Activated naive CD8-positive, alpha-beta T cell treated with anti-CD3 and anti-CD28 coated beads for 36 hours (primary cell): Measurements from ENCODE around the gene CNOT11. TPM values are rescaled to one million over a fixed set of nuclear protein-coding genes. Genes with fewer than 3 reads are reported as not detected.
A peak's percentile ranks its signal among the peaks of the same experiment; 100 is the strongest.

Source experiments
- DNase-seq: peaks from one replicate; pipeline ENCODE4 v3.0.0; 2021
- H3K27ac Mint-ChIP-seq: one replicate; pipeline ENCODE4 v1.8.0; 2022; ENCODE audit warnings: mild to moderate bottlenecking, moderate library complexity, mixed read lengths
- H3K27me3 Mint-ChIP-seq: one replicate; pipeline ENCODE4 v1.8.0; 2022; ENCODE audit warnings: mild to moderate bottlenecking, mixed read lengths
- H3K36me3 Mint-ChIP-seq: one replicate; pipeline ENCODE4 v1.8.0; 2021; ENCODE audit warnings: mild to moderate bottlenecking, mixed read lengths
- H3K4me1 Mint-ChIP-seq: one replicate; pipeline ENCODE4 v1.8.0; 2021; ENCODE audit warnings: mixed read lengths
- H3K4me3 Mint-ChIP-seq: one replicate; pipeline ENCODE4 v1.8.0; 2022; ENCODE audit warnings: mild to moderate bottlenecking, moderate library complexity, mixed read lengths
- H3K9me3 Mint-ChIP-seq: one replicate; pipeline ENCODE4 v1.8.0; 2022; ENCODE audit warnings: mixed read lengths
- total RNA-seq, 2 experiments: library from RNA; stranded (reverse); gene quantifications; one replicate each; pipeline ENCODE4 v1.2.3, GENCODE V29; 2021

The CNOT11 gene
- total RNA-seq, 2 experiments from 2014 or later, result 60.7 to 64.7 TPM

DNA sequence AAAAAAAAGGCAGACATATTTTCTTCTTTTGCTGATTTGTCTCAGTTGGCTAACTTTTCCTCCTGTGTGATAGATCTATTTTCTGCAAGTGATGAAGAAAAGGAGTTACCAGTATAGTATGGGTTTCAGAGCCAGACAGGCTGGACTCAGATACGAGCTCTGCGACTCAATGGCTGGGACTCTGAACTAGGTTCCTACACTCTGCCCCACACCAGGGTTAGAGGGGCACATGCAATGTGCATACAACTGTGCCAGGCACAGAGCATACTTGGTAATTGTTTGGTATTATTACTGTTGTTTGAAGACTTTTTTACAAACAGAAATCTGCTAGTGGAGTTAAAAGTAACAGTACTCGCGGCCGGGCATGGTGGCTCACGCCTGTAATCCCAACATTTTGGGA is 34.0 kb downstream of the CNOT11 start:
- Mint-ChIP-seq H3K36me3 (peaks cover 20% of the 10 kb centered on the region), H3K4me3 (no peak overlapping the region), H3K27me3 (no peaks in the 10 kb centered on the region), H3K27ac (no peak overlapping the region), H3K4me1 (peaks cover 8% of the 10 kb centered on the region), H3K9me3 (no peaks in the 10 kb centered on the region)
- DNase-seq, result no peak

DNA sequence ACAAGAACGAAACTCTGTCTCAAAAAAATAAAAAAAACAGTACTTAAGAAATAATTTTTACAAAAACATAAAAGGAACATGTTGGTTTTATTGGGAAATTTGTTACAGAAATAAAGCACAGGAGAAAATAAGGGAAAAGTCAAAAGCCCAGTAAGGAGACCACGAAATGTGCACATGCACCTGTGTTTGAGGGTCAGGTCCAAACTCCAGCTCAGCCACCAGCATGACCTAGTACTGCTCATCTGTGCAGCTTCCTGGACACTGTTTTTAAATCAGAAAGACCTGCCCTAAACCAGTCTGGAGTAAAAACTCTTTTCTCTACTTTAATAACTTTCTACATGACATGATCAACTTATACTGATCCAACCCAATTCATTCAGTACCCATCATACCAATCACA is 34.6 kb downstream of the CNOT11 start:
- no peak overlapping the region for H3K4me3 Mint-ChIP-seq
- H3K9me3 Mint-ChIP-seq, result no peaks in the 10 kb centered on the region
- peaks cover 16% of the 10 kb centered on the region for H3K36me3 Mint-ChIP-seq
- DNase-seq, result no peak
- H3K4me1 Mint-ChIP-seq, result peaks cover 6% of the 10 kb centered on the region
- H3K27me3 Mint-ChIP-seq, result no peaks in the 10 kb centered on the region
- no peak overlapping the region for H3K27ac Mint-ChIP-seq

DNA sequence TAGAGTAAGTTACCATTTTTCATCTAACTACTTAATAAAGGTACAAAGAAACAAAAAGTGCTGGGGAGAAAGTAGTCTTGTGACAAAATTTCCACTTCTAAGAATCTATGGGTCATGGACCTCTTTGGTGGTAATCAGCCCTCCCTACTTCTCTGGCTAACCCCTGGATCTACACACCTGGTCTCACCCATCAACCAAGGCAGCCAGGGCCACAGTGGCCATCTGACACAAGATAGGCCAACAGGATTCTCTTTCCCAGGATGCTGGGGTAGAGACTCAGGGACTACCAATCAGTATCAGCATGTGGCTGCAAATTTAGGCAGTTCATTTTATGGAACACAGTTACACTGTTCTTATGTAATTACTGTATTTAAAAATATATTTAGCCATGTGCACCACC is 38.0 kb downstream of the CNOT11 start:
- DNase-seq, result no peak

DNA sequence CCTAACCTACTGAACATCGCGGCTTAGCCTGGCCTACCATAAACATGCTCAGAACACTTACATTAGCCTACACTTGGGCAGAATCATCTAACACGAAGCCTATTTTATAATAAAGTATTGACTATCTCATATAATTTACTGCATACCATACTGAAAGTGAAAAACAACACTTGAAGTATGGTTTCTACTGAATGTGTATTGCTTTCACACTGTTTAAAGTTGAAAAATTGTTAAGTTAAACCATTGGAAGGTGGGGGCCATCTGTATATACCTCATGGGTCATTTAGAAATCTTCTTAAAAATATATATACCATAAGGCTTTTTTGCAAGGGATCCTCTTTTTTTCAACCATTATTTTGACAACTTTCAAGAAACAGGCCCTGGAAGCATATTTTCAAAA is 39.3 kb downstream of the CNOT11 start:
- Mint-ChIP-seq H3K9me3 (no peaks in the 10 kb centered on the region), H3K27ac (no peak overlapping the region), H3K27me3 (no peaks in the 10 kb centered on the region), H3K4me1 (peaks cover 16% of the 10 kb centered on the region), H3K4me3 (no peak overlapping the region), H3K36me3 (peaks cover 17% of the 10 kb centered on the region)
- DNase-seq, result no peak

More for the DNA sequence above, 38.0 kb downstream of the CNOT11 start:
- Mint-ChIP-seq H3K4me3 (no peak overlapping the region), H3K36me3 (peaks cover 12% of the 10 kb centered on the region), H3K27me3 (no peaks in the 10 kb centered on the region), H3K4me1 (peaks cover 6% of the 10 kb centered on the region), H3K9me3 (no peaks in the 10 kb centered on the region), H3K27ac (no peak overlapping the region)

DNA sequence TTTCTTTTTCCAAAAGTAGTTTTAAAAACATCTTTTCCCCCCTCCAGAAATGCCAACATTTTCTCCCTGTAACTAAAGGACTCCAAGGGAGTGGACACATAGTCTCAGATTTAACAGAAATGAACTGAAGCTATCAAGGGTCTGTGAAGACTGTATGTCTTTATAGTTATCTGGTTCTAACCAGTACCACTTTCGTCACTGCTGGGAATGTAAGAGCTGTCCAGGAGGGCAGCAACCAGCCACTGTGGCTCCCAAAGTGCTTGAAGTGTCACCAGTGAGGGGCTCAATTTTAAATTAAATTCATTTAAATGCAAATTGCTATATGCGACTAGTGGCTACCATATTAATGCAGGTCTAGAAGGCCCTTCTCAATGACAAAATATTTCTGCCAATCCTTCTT is 40.9 kb downstream of the CNOT11 start:
- Mint-ChIP-seq H3K36me3 (peaks cover 22% of the 10 kb centered on the region), H3K27ac (no peak overlapping the region), H3K4me3 (no peak overlapping the region), H3K27me3 (no peaks in the 10 kb centered on the region), H3K4me1 (peaks cover 27% of the 10 kb centered on the region), H3K9me3 (no peaks in the 10 kb centered on the region)
- no peak for DNase-seq

DNA sequence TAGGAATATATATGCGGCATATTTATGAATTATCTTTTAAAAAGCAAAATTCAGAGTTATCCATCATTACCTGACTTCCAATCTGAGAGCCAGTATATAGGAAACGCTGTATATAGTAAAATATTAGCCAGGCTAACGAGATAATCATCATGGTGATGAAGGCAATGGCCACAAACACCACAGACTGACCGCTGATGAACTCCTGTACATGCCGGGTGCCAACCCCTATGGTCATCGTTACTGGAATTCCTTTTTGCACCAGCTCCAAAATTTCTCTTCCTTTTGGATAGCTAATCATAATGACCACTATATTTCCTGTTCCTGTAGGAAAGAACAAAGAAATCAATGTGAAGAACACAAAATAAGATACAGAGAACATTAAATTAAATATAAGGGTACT is 42.2 kb downstream of the CNOT11 start:
- no peaks in the 10 kb centered on the region for H3K27me3 Mint-ChIP-seq
- no peaks in the 10 kb centered on the region for H3K9me3 Mint-ChIP-seq
- H3K27ac Mint-ChIP-seq, result no peak overlapping the region
- H3K4me1 Mint-ChIP-seq, result peaks cover 38% of the 10 kb centered on the region
- no peak overlapping the region for H3K4me3 Mint-ChIP-seq
- DNase-seq, result no peak
- peaks cover 25% of the 10 kb centered on the region for H3K36me3 Mint-ChIP-seq

DNA sequence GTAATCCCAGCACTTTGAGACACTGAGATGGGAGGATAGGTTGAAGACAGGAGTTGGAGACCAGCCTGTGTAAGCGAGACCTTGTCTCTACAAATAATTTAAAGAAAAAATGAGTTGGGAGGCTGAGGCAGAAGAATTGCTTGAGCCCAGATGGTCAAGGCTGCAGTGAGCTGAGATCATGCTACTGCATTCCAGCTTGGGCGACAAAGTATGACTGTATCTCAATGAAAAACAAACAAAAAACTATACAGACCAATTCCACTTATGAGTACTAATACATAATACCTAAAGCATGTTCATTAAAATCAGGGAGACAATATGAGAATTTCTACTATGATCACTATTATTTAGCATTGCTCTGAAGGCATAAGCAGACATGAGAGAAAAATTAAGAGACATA is 43.2 kb downstream of the CNOT11 start:
- Mint-ChIP-seq H3K36me3 (peaks cover 25% of the 10 kb centered on the region), H3K27ac (no peak overlapping the region), H3K9me3 (no peaks in the 10 kb centered on the region), H3K27me3 (no peaks in the 10 kb centered on the region), H3K4me1 (peaks cover 44% of the 10 kb centered on the region), H3K4me3 (no peak overlapping the region)
- DNase-seq, result no peak

DNA sequence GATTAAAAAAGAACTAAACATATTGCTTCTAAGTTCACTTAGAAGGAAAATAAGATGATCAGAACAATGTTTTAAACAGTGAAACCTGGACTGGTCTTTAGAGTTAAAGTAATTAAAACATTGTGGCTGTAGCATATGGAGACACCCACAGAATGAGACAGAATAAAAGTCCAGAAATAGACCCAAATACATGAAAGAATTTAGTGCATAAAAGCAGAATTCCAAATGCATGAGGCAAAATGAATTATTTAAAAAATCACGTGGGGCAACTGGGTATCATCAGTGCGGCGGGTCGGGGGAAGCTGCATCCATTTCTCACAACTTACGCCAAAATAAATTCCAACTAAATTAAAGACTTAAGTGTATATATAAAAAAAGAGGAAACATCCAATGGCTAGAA is 43.7 kb downstream of the CNOT11 start:
- peaks cover 28% of the 10 kb centered on the region for H3K36me3 Mint-ChIP-seq
- H3K9me3 Mint-ChIP-seq, result no peaks in the 10 kb centered on the region
- no peaks in the 10 kb centered on the region for H3K27me3 Mint-ChIP-seq
- no peak overlapping the region for H3K4me3 Mint-ChIP-seq
- peaks cover 47% of the 10 kb centered on the region for H3K4me1 Mint-ChIP-seq
- H3K27ac Mint-ChIP-seq, result no peak overlapping the region
- DNase-seq, result no peak

DNA sequence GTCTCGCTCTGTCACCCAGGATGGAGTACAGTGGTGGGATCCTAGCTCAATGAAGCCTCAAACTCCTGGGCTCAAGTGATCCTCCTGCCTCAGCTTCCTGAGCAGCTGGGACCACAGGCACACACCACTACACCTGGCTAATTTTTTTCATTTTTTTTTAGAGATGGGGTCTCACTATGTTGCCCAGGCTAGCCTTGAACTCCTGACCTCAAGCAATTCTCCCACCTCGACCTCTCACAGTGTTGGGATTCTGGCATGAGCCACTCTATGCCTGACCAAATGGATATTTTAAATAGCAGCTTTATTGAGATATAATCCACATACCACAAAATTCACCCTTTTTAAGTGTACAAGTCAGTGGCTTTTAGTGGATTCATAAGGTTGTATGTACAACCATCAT is 44.7 kb downstream of the CNOT11 start:
- peaks cover 55% of the 10 kb centered on the region for H3K4me1 Mint-ChIP-seq
- H3K27me3 Mint-ChIP-seq, result no peaks in the 10 kb centered on the region
- no peak for DNase-seq
- no peak overlapping the region for H3K27ac Mint-ChIP-seq
- no peak overlapping the region for H3K4me3 Mint-ChIP-seq
- peaks cover 30% of the 10 kb centered on the region for H3K36me3 Mint-ChIP-seq
- no peaks in the 10 kb centered on the region for H3K9me3 Mint-ChIP-seq

DNA sequence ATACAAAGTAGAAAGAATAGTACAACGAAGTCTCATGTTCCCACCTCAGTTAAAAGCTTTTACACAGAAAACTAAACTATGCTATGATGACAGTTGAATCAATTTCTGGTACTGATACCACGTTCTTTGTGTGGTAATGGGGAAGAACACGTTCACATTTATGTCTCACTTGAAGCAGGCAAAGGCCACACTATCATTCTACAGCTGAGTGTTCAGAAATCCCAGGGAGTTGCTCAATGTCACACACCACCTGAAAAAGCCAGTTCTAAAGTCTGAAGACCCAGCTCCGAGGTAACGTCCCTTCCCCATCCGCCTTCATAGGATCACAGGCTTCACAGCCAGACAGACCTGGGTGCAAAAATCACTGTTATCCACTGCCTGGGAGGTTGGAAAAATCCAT is 46.9 kb downstream of the CNOT11 start:
- Mint-ChIP-seq H3K27me3 (no peaks in the 10 kb centered on the region), H3K4me1 (peaks cover 66% of the 10 kb centered on the region), H3K36me3 (peaks cover 40% of the 10 kb centered on the region), H3K9me3 (no peaks in the 10 kb centered on the region), H3K27ac (no peak overlapping the region), H3K4me3 (no peak overlapping the region)
- DNase-seq, result no peak

DNA sequence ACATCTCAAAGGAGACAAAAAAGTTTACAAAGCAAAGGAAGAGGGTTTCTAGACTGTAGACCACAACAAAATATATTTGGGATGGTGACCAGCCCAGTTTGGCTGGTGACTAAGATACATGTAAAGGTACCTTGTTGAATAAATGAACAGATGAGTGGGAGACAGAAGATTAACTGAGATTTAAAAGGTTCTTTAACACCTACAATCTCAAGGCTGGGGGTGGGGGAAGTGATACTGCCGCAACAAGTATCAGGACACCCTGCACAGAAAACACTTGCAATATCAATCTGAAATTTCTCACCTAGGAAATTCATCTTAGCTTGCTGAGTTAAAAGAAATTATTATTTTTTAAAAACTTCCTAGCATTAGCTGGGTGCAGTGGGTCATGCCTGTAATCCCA is 47.5 kb downstream of the CNOT11 start:
- Mint-ChIP-seq H3K4me1 (peaks cover 70% of the 10 kb centered on the region), H3K4me3 (peak overlapping the region; percentile 1), H3K27me3 (no peaks in the 10 kb centered on the region), H3K27ac (no peak overlapping the region), H3K36me3 (peaks cover 44% of the 10 kb centered on the region), H3K9me3 (no peaks in the 10 kb centered on the region)
- no peak for DNase-seq

DNA sequence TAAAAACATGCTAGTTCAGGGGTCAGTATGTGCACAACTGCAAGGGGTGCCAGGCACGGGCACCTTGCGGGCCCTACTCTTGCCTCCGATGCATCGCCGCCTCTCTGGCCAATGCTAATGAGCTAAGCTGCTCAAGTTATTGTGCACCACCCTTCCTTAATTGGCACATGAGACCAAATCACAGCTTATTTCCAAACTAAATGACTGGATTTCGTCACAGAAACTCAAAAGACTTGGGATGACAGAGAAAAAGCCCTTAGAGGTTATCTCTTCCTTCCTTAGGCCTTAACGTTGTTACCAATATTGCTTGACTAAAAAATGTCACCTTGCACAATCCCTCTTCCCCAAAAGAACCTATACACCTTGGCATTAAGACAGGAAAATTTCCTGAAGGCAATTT is 48.1 kb downstream of the CNOT11 start:
- H3K4me3 Mint-ChIP-seq, result no peak overlapping the region
- no peaks in the 10 kb centered on the region for H3K27me3 Mint-ChIP-seq
- H3K9me3 Mint-ChIP-seq, result no peaks in the 10 kb centered on the region
- H3K36me3 Mint-ChIP-seq, result peaks cover 49% of the 10 kb centered on the region
- no peak for DNase-seq
- H3K4me1 Mint-ChIP-seq, result peaks cover 76% of the 10 kb centered on the region
- H3K27ac Mint-ChIP-seq, result no peak overlapping the region

DNA sequence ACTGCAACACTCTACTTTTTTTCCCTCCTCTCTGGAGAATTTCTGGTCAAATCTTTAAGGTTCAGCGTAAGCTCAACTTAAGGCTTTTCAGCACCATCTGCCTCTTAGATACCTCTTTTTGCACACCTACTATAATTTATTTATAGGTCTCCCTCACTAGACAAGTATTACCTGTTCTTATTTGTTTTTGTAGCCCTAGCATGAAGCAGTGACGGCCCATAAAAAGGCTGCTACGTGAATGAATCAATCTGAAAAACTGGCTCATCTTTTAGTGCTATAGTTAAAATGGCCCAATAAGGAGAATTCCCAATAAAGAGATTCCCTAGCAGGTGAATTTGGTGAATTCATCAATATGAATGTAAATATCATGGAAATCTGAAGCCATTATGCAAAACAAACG is 49.3 kb downstream of the CNOT11 start:
- Mint-ChIP-seq H3K4me1 (peaks cover 73% of the 10 kb centered on the region), H3K27me3 (no peaks in the 10 kb centered on the region), H3K4me3 (no peak overlapping the region), H3K27ac (no peak overlapping the region), H3K9me3 (no peaks in the 10 kb centered on the region), H3K36me3 (peaks cover 52% of the 10 kb centered on the region)
- no peak for DNase-seq

DNA sequence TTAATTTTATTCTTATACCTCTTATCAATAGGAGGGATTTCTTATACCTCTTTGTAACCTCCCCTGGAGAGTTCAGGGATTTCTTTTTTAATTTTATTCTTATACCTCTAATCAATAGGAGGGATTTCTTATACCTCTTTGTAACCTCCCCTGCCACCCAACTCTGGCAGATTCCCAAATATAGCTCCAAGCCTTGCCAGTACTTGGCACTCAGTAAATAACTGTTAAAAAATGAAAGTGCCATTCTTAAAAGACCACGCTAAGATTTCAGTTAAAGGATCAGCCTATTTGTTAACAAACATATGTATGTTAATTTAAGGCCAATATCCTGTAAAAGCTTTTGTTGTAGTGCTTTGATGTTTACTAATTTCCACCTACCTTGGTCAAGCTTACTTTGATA is 51.0 kb downstream of the CNOT11 start:
- Mint-ChIP-seq H3K27ac (peak overlapping the region; percentile 32), H3K9me3 (no peaks in the 10 kb centered on the region), H3K4me3 (peak overlapping the region; percentile 36)

DNA sequence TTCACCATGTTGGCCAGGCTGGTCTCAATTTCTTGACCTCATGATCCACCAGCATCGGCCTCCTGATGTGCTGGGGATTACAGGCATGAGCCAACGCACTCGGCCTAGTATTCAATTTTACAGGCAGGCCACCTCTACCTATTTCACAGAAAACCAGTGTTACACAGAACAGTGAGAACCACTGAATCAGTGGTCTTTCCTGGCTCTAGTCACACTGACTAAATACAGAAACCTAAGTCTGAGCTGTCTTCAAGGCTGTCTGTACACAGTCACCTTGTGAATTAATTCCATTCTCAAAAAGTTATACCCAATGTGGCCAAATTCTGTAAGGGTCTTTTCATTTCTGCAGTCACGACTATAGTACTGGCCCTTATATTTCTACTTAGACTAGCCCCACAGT is 52.3 kb downstream of the CNOT11 start:
- H3K27ac Mint-ChIP-seq, result peak overlapping the region; percentile 98
- H3K4me3 Mint-ChIP-seq, result peak overlapping the region; percentile 97
- no peaks in the 10 kb centered on the region for H3K9me3 Mint-ChIP-seq
- H3K4me1 Mint-ChIP-seq, result peaks cover 65% of the 10 kb centered on the region
- peaks cover 46% of the 10 kb centered on the region for H3K36me3 Mint-ChIP-seq
- H3K27me3 Mint-ChIP-seq, result no peaks in the 10 kb centered on the region
- no peak for DNase-seq

More for the DNA sequence above, 51.0 kb downstream of the CNOT11 start:
- H3K4me1 Mint-ChIP-seq, result peaks cover 66% of the 10 kb centered on the region
- peaks cover 50% of the 10 kb centered on the region for H3K36me3 Mint-ChIP-seq
- no peak for DNase-seq
- no peaks in the 10 kb centered on the region for H3K27me3 Mint-ChIP-seq

DNA sequence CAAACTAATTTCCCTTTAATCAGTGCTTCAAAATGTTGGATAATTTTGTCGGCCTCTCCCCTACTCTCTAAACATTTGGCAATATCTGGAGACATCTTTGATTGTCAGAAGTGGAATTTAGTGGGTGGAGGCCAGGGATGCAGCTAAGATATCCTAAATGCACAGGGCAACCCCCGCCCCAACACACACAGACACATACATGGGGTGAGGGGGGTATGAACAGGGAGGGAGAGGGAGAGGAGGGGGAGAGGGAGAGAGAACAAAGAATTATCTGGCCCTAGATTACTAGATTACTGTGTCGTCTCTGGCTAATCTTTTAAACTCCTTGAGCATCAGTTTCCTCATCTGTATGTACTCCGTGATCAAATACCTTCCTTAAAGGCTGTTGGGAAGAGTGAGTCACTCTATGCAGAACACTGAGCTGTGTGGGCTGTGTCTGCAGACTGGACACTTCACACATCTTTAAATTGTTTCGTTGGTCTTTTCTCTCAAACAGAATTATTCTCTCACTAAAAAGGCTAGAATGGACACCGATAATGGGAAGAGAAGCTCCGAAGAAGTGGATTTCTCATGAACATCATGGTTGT is 52.9 kb downstream of the CNOT11 start:
- peak overlapping the region; percentile 97 for H3K4me3 Mint-ChIP-seq
- peaks cover 46% of the 10 kb centered on the region for H3K36me3 Mint-ChIP-seq
- DNase-seq, result no peak
- H3K4me1 Mint-ChIP-seq, result peaks cover 69% of the 10 kb centered on the region
- no peaks in the 10 kb centered on the region for H3K27me3 Mint-ChIP-seq
- peak overlapping the region; percentile 98 for H3K27ac Mint-ChIP-seq
- H3K9me3 Mint-ChIP-seq, result no peaks in the 10 kb centered on the region
